ENCODE results near the gene ATP13A5.

DNA sequence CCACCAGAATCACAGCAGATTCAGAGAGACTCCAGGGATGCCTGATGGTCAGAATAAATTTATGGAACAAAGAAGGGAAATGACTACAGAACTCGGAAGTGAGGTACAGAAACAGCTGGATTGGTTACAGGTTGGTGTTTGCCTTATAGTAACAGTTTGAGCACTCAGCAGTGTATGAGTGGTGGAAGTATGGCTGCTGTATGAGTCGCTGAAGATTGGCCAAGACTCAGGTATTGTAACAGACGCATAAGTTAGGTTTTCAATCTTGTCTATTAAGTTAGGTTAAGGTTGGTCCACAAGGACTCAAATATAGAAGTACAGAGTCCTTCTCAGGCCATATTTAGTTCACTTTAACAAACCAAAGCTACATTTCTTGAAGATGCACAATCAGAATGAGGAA, 33.1 kb downstream of the ATP13A5 start:
- TF ChIP-seq CTCF (IDR thresholded peaks at IDR 0.05) = no peak
- no peak for TF ChIP-seq POLR2A (IDR thresholded peaks at IDR 0.05)
